IPS-18c (cell line): ENCODE measurements around the gene MED14.
"Not testable (repeated sequence)": the region's sequence is repeated elsewhere in the genome, so short reads cannot be mapped to it uniquely, and the experiment has no call there.

ENCODE experiments used
- H3K4me3 ChIP-seq: 2 replicates; pipeline ENCODE4 v1.7.0; 2013; ENCODE audit warnings: low read depth, mild to moderate bottlenecking, low read length, moderate library complexity; ENCODE audit not compliant: insufficient read depth
- H3K9me3 ChIP-seq: one replicate; pipeline ENCODE4 v1.6.1; 2013; ENCODE audit warnings: mild to moderate bottlenecking, low read length, moderate library complexity; ENCODE audit not compliant: control insufficient read depth, insufficient read depth

The MED14 gene

GRCh38 chrX:40735325-40736169, at the start of gene MED14:
Gene MED14 (minus strand): TSS chrX:40735542. CDS start chrX:40735412, 130 bp downstream.
- Histone ChIP-seq H3K4me3 (peak within 1 kb of the TSS; percentile 38), H3K9me3 (peaks cover 3% of the 10 kb centered on the region)

GRCh38 chrX:40784516-40785151, 49.3 kb upstream of the MED14 start:
- Histone ChIP-seq H3K9me3 (no peaks in the 10 kb centered on the region), H3K4me3 (no peak overlapping the region)

GRCh38 chrX:40782644-40783259, 47.4 kb upstream of the MED14 start:
- not testable (repeated sequence) for H3K9me3 ChIP-seq, H3K4me3 ChIP-seq

- peaks cover 2% of the 10 kb centered on the region for H3K9me3 ChIP-seq
- no peak overlapping the region for H3K4me3 ChIP-seq
These were observed 45.6 kb upstream of the MED14 start for GRCh38 chrX:40780951-40781350.

GRCh38 chrX:40780082-40780481, 44.7 kb upstream of the MED14 start:
- Histone ChIP-seq H3K9me3 (peaks cover 2% of the 10 kb centered on the region), H3K4me3 (no peak overlapping the region)

GRCh38 chrX:40778861-40779575, 43.7 kb upstream of the MED14 start:
- peaks cover 2% of the 10 kb centered on the region for H3K9me3 ChIP-seq
- no peak overlapping the region for H3K4me3 ChIP-seq

- Histone ChIP-seq H3K9me3 (peaks cover 5% of the 10 kb centered on the region), H3K4me3 (no peak overlapping the region)
These were observed 38.5 kb upstream of the MED14 start for GRCh38 chrX:40773809-40774208.

- no peak overlapping the region for H3K4me3 ChIP-seq
- H3K9me3 ChIP-seq, result peaks cover 5% of the 10 kb centered on the region
These were observed 37.8 kb upstream of the MED14 start for GRCh38 chrX:40773188-40773587.

GRCh38 chrX:40772290-40772689, 36.9 kb upstream of the MED14 start:
- no peak overlapping the region for H3K4me3 ChIP-seq
- peaks cover 5% of the 10 kb centered on the region for H3K9me3 ChIP-seq

GRCh38 chrX:40761762-40762161, 26.4 kb upstream of the MED14 start:
- peaks cover 2% of the 10 kb centered on the region for H3K9me3 ChIP-seq
- H3K4me3 ChIP-seq, result no peak overlapping the region

- H3K4me3 ChIP-seq, result no peak overlapping the region
- peaks cover 2% of the 10 kb centered on the region for H3K9me3 ChIP-seq
These were observed 24.0 kb upstream of the MED14 start for GRCh38 chrX:40759374-40759773.

- Histone ChIP-seq H3K9me3 (peaks cover 2% of the 10 kb centered on the region), H3K4me3 (no peak overlapping the region)
These were observed 21.7 kb upstream of the MED14 start for GRCh38 chrX:40757058-40757457.

- H3K9me3 ChIP-seq, result no peaks in the 10 kb centered on the region
- no peak overlapping the region for H3K4me3 ChIP-seq
These were observed 20.2 kb upstream of the MED14 start for GRCh38 chrX:40755291-40756249.

- Histone ChIP-seq H3K9me3 (no peaks in the 10 kb centered on the region), H3K4me3 (no peak overlapping the region)
These were observed 14.5 kb upstream of the MED14 start for GRCh38 chrX:40749681-40750494.

- Histone ChIP-seq H3K9me3 (no peaks in the 10 kb centered on the region), H3K4me3 (no peak overlapping the region)
These were observed 13.6 kb upstream of the MED14 start for GRCh38 chrX:40748977-40749376.

- Histone ChIP-seq H3K9me3 (peaks cover 2% of the 10 kb centered on the region), H3K4me3 (no peak overlapping the region)
These were observed 11.2 kb upstream of the MED14 start for GRCh38 chrX:40746521-40746920.
